ENCODE measurements around the gene TEAD4.

DNA sequence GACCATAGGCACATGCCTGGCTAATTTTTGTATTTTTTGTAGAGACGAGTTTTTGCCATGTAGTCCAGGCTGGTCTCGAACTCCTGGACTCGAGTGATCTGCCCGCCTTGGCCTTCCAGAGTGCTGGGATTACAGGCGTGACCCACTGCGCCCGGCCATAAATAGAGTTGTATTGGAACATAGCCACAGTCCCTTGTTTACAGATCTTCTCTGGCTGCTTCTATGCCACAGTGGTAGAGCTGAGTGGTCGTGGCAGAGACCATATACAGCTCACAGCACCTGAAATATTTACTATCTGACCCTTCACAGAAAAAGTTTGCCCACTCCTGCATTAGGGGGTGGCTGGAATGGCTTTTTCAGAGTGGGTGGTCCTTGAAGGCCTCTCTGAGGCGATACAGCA lies 90.0 kb downstream of the TEAD4 start:
- no peak for TF ChIP-seq EZH2 (IDR thresholded peaks at IDR 0.05; ENCODE audit: low read length, missing control alignments)
- no peak for TF ChIP-seq CTCF (conservative IDR thresholded peaks at IDR 0.05 in 1 of 2, IDR thresholded peaks at IDR 0.05 in 1 of 2; ENCODE audit: low read depth in 1 of 2, low read length in 2 of 2)
